Germinal center (tissue), 1 donor: ENCODE data around the gene OR8D2.
A peak's percentile ranks its signal among the peaks of the same experiment; 100 is the strongest.

Source experiments
- DNase-seq: peaks from one replicate; pipeline ENCODE4 v3.0.0; 2012; ENCODE audit warnings: mixed read lengths, low spot score

Gene OR8D2, protein sequence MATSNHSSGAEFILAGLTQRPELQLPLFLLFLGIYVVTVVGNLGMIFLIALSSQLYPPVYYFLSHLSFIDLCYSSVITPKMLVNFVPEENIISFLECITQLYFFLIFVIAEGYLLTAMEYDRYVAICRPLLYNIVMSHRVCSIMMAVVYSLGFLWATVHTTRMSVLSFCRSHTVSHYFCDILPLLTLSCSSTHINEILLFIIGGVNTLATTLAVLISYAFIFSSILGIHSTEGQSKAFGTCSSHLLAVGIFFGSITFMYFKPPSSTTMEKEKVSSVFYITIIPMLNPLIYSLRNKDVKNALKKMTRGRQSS

DNA sequence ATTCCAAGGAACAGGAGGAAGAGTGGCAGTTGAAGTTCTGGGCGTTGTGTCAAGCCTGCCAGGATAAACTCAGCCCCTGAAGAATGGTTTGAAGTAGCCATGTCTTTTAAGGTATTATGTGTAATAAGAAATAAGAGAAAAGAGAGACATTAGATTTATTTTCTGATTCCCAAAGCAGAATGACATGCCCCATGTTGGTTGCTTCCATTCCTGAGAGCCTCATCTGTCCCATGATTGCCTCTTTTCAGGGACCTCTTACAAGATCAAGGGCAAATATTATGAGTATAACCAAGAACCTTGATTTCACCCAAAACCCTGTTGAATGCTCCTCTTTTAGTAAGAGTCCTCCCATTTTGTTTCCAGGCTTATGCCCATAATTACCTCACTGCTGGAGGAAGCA, at the start of gene OR8D2:
Gene OR8D2, minus strand, starts transcription at position 101 of the 400 bp plus-strand sequence. Its CDS starts 0 bp downstream, at position 101.
- DNase-seq: no peak

DNA sequence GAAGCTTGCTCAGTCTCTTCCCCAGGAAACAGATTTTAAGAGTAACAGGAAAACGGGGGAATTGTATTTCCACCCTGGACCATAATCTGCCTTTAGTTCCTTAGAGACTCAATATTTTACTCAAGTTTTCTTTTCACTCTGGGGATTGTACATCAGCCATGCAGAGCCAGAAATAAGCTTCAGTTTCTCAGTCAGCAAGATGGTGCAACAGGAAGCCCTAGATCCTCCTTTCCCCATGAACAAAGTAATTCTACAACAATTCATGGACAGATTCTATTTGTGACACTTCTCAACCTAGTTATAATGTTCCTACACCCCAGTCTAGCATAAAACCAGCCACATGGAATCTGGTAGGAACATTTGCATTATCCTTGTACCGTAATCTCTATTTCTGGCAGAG, 39.6 kb upstream of the OR8D2 start:
- DNase-seq: no peak

DNA sequence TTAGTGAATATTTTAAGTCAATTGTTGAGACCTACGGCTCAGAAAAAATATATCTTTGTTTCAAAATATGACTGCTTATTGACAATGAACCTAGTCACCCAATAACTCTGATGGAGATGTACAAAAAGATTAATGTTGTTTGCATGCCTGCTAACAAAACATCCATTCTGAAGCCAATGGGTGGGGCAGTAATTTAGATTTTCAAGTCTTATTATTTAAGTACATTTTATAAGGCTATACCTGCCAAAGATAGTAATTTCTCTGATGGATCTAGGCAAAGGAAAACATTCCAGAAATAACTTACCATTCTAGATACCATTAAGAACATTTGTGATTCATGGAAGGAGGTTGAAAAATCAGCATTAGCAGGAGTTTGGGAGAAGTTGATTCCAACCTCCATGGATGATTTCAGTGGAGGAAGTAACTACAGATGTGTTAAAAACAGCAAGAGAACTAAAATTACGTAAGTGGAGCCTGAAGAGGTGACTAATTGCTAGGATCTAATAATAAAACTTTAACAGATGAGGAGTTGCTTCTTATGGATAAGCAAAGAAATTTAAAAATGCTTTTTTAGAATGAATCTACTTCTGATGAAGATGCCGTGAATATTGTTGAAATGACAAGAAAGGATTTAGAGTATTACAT, 26.4 kb upstream of the OR8D2 start:
- DNase-seq: no peak

DNA sequence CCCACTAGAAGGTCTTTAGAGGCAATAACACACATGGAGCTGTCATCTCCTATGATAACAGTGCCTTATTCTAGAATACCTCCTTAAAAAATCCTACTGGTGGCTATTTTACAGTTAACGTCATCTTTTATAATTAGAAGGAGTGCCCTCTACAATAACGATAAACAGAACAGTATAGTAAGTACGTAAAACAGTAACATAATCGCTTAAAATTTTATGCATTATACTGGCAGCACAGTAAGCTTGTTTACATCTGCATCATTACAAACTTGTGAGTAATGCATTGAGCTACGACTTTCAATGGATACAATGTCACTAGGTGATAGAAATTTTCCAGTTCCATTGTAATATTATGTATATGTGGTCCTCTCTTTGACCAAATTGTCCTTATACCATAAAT, 24.3 kb upstream of the OR8D2 start:
- no peak for DNase-seq

DNA sequence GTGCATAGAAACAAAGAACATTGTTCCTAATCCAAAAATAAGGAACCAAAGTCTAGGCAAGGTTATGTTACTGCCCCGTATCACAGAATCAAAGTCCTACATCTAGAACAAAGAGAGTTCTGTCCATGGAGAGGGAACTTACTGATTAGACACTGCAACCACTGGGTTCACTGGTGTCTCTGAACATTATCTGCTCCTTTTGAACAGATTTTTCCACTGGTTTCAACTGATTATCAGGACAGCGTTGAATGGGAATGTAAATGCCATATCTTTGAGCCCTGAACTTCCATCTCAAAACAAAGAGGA, 20.1 kb upstream of the OR8D2 start:
- no peak for DNase-seq

DNA sequence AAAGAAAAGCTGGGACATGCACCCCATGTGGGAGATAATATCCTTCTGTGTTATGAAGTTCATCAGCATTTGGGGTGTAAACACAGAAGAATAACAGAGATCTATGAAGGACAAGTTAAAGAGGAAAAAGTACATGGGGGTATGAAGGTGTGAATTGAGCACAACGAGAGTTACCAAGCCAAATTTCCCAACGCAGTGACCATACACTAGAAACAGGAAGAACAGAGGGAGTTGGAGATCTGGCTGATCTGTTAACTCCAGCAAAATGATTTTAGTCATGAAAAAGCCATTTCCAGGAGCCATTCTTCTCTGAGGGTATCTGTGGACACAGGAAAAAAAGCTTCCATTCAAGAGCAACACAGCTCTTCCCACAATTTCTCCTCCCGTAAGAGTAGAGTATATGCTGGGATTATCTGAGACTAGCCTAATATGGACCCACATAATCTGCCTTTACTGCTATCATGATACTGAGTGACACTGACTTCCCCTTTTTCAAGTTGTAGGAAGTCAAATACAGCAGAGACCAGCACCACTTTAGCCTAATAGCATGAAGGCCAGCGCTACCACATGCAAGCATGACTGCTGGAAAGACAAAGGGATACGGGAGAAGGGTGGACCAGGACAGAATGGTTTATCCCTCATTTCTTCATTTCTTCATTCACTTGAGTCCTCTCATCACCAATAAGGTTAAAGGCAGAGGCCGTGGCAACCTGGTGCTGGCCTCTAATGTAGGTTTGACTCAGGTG, 19.6 kb upstream of the OR8D2 start:
- DNase-seq: no peak

DNA sequence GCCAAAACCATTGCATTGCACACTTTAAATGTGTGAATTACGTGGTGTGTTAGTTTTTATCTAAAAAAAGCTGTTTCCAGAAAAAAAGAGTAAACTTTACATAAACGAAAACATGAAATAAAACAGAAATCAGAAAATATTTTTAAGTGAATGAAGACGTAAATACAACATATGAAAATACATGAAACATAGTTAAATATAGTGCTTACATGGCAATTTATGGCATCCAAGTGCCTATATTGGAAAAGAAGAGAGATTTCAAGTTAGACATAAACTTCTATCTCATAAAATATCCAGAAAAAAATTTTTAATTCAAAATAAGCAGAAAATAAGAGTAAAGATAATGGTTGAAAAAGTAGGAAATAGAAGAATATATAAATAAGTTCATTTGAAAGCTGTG, 11.9 kb upstream of the OR8D2 start:
- DNase-seq: no peak

DNA sequence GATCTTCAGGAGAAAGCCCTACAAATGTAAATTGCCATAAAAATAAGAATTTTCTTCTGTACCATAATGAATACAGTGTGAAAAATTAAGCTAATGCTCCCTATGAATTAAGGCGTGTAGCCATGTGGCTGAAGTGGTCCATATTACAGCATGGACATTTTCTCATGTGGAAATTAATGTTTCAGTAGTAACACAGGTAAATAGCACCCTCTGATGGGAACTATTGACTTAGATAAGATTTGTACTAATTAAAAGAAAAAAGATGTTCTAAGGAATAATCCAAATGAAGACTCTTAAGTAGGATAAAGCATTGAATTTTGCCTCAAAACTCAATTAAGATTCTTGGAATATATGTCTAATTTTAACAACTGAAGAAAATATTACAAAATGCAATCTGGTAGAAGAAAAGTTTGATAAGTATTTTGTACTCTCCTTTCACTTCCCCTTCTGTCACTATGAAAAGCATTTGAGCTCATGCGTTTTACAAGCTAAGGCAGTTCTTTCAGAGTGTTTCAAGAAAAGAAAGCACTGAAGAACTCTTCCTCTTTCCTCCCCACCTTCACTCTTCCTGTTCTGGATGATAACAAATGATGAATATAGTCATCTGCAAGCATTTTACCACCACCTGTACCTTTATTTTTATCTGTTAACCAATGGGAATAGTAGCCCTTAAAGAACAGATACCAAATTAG, 9.9 kb upstream of the OR8D2 start:
- DNase-seq: peak; percentile 10

DNA sequence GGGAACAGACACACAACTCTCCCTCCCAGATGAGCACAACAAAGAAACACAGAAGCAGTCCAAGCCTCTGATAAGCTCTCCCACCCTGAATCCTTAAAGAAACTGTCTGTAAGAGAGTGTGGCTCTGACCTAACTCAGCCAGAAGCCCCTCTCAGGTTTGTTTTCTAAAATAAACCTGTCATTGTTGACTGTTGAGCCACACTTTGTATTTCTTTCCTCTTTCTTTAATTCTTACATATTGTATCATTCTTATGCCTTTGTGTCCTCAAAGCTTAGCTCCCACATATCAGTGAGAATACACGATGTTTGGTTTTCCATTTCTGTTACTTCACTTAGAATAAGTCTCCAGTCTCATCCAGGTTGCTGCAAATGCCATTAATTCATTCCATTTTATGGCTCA, 7.8 kb upstream of the OR8D2 start:
- DNase-seq: no peak

DNA sequence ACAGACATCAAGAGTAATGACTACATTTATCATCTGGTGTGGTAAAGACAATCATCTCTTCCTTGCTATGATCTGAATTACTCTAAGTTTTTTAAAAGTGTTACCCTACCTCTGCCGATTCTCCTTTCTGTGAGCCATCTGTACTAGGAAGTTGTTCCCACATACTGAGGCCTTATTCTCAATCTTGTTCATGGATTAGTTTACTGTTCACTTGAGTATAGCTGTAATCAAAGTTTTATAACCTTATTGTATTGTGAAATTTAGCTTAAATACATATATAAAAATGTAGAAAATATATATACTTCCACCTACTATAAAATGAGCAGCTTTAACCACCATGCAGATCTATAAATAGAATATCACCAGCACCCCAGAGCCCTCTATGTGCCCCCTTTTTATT, 2.4 kb upstream of the OR8D2 start:
- DNase-seq: no peak

DNA sequence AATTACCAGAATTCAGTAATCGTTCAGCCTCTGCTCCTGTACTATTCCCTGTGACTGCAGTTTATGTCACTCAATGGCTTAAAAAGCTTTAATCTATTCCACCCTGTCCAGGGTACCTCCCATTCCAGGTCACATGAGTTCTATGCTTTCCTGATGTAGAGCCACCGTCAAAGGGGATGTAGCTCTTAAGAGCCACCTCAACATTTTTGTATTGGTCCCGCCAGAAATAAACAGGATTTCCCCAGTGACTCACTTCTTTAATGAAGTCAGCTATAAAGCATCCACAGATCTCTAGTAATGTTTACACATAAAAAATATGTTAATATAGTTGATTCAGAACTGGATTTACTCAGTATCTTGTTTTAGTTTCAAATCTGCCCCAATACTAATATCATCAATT, 4.9 kb downstream of the OR8D2 start:
- no peak for DNase-seq

DNA sequence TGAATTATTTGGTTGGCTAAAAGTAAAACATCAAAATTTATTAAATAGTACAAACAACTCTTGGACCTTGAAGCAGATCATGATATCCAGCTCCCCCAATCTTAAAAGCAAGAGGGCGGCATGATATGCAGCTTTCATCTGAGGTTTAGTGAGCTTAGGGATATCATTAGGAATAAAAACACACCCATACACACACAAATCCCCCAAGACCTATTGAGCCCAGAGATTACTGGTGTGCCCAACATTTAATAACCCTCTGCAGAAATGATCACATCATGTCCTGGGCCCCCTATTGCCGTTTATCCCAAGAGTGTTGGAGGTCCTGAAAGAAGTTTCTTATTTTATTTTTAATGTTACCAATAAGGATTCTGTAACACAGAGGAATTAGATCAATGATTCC, 6.1 kb downstream of the OR8D2 start, which contains the start of gene OR8D1:
Gene OR8D1, minus strand, starts transcription at position 101 of the 400 bp plus-strand sequence. CDS start 3,183 bp downstream, outside the sequence.
- no peak for DNase-seq

DNA sequence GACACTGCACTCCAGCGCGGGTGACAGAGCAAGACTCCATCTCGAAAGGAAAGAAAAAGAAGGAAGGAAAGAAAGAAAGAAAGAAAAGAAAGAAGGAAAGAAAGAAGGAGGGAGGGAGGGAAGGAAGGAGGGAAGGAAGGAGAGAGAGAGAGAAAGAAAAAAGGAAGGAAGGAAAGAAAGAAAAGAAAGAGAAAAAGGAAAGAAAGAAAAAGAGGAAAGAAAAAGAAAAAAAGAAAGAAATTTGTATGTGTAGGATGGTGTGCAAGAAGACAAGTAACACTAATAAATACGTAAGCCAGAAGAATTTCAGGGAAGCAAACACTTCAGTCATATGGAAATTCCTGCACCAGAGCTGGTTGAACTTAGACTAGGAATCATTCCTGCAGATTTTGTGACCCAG, 6.9 kb downstream of the OR8D2 start:
- no peak for DNase-seq

DNA sequence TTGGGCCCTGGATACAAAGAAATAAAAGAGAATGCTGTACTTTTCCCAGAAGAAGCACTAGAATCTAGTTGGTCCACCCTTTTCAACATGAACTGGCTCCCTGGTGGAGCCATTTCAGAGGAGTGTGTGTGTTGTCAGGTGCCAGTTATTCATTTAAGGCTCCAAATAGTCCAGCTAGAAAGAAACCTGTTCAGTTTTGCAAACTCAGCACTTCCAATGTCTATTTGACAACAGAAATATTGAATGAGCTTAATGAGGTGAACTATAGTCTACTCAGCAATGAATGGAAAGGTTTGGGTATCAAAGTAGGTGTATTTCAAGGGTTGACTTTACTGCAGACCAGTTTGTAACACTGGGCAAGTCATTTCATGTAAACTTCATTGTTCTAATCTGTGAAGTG, 8.3 kb downstream of the OR8D2 start:
- no peak for DNase-seq

DNA sequence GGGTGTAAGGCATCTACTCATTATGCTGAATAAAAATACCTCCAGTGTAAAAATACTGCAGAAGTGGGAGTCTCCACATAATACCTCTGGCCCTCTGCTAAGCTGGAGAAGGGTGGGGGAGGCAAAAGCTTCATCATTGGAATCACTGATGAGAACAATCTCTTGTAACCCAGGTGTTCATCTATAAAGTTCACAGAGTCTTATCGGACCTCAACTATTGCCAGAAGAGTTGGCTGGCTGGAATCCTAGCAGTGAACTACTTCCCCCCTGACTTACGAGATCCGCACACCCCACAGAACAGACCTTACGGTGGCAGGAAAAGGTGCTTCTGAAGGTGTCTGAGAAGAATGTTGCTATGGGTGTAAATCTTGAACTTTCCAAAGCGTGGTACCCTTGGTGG, 8.7 kb downstream of the OR8D2 start:
- no peak for DNase-seq

DNA sequence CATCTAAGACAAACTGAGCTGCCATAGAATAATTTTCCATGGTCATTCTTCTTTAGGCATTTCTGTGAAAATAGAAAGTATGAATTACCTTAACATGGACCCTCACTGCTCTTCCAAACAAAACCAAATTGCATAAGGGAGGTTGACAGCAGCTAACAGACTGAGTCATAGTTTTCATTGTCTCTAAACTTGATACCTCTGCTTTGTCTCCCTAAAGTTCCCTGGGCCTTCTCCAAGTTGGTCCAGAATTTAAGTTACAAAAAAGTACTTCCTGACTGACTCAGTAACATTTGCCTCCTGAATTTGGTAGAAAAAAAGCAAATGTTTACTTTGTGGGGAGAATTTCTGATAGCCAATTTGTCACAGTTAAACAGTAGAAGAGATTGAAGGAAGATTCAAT, 9.3 kb downstream of the OR8D2 start:
- no peak for DNase-seq

DNA sequence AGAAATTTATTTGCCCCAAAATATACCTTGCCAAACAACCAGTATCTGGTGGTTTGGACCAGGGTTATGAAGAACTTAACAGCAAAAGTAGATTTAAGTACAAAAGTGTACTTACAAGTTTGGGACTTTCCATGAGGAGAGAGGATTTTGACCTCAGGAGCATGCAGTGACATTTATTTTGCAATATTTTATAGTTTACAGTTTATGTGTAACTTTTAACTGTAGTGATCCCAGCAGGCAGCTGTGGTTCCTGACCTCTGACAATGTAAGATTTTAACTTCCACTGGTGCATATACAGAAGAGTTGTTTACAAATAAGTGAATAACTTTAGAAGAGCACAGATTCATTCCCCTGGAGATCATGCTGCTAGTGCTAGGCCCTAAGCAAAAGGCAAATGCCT, 12.9 kb downstream of the OR8D2 start:
- no peak for DNase-seq

DNA sequence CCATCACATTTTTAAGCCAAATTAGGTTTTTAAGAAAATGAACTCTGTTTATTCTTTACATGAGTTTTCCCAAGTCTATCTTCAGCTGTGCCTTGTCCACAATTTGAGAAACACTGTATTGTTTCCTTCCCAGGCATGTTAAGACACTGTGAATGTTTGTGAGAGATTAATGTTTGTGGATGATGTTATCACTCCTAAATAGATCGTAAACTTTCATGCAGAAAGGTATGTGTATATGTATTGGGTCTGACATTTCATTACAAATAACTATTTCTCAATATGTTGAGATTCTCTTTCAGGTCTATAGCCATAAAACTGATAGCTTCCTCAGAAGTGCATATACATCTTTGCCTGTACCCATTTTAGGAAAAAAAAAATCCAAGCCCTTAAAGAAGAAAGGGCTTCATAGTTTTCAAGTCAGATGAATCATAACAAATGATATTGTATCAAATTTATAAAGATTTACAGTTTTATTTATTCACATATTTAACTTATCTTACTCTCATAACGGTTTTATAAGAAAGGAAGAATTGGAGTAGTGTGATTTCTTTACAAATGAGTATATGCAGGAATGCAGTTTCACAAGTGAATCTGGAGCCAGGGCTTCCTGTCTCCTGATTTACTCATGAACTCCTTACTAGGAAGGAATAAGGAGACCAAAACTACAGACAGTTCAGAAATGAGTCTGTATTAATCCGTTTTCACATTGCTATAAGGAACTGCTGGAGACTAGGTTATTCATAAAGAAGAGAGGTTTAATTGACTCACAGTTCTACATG, 17.5 kb downstream of the OR8D2 start:
- DNase-seq: no peak

DNA sequence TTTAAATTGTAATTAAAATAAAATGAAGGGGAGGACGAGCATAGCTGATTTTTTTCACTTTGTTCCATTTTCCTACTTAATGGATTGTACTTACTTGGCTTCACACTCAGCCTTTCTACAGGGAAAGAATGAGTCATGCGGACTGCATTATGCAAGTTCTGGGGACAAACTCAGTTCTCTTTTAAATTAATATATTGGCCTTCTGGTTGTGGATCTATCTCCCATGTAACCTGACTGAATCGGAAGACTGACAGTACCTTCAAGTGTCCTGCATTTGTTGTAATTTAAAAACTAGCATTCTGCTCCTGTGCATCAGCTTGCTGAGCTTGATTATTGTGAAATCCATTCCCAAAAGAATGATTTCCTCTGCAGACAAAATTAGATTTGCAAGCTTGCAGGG, 18.4 kb downstream of the OR8D2 start:
- no peak for DNase-seq

DNA sequence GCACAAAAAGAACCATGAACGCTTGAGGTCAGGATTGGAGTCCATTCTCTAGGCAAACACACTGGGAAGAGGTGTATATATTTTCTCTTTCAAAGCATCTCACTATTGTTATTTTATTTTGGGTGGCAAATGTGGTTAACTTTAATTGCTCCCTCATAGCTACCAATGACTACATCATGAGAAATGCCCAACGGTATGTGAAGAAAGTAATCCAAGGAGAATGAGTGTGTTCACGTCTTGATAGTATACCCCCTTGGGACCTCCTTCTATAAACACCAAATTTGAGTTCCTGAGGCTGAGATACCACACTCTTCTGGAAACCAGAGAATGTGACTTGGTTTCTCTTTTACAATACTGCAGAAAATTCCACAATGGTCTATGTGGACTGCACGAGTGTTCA, 22.1 kb downstream of the OR8D2 start:
- DNase-seq: no peak

DNA sequence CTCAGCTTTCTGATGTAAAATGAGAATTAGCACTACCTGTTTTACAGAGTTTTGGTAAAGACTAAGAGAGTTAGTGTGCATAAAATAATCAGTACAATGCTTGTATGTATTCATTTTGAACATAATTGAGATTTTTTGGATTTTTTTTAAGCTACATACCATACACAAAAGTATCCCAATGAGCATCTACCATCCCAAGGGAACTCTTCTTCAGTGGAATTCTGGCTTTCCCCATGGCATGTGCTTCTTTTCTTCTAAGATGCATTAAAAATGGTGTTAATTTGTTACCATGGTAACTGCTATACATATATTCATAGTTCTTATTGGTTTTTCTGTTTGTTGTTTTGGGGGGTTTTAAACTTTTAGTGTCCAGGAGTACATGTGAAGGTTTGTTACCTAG, 24.0 kb downstream of the OR8D2 start:
- DNase-seq: no peak

DNA sequence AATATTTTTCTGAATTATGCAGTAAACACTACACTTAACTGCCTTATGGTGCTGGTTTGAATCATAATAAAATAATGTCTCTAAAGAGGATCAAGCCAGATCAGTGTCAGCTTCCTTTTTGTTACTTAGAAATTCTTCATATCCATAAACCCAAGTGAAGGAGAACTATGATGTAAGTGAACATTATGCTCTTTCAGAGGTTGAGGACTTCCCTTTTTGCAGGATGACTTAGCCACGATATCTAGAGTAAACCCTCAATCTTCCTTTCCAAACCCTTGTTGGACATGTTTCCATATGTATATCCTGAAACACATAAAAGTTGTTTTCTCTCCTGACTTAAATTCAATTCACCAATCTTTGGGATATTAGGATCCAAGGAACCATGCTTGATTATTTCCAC, 25.3 kb downstream of the OR8D2 start:
- DNase-seq: no peak
